ENCODE measurements around the gene PRKAB2.
"Not testable (repeated sequence)": the region's sequence is repeated elsewhere in the genome, so short reads cannot be mapped to it uniquely, and the experiment has no call there.

PRKAB2 gene

GRCh38 chr1:147171399-147172167, 687 bp downstream of the PRKAB2 start:
- DNase-seq = no peak

- DNase-seq = no peak
Measured at GRCh38 chr1:147169840-147170674, 2.2 kb downstream of the PRKAB2 start.

GRCh38 chr1:147169171-147169570, 3.1 kb downstream of the PRKAB2 start:
- DNase-seq = no peak

GRCh38 chr1:147168626-147169058, 3.6 kb downstream of the PRKAB2 start:
- no peak for DNase-seq

GRCh38 chr1:147167365-147167764, 4.9 kb downstream of the PRKAB2 start:
- DNase-seq = no peak

GRCh38 chr1:147163019-147163418, 9.3 kb downstream of the PRKAB2 start:
- no peak for DNase-seq

GRCh38 chr1:147162093-147162492, 10.2 kb downstream of the PRKAB2 start:
- no peak for DNase-seq

- DNase-seq = not testable (repeated sequence)
Measured at GRCh38 chr1:147157116-147157515, 15.2 kb downstream of the PRKAB2 start.

GRCh38 chr1:147156642-147157041, 15.6 kb downstream of the PRKAB2 start:
- DNase-seq = no peak

GRCh38 chr1:147152772-147153171, 19.5 kb downstream of the PRKAB2 start:
- DNase-seq = no peak

GRCh38 chr1:147151244-147151643, 21.0 kb downstream of the PRKAB2 start:
- no peak for DNase-seq

GRCh38 chr1:147142886-147143285, 29.4 kb downstream of the PRKAB2 start:
- DNase-seq = no peak

GRCh38 chr1:147130721-147131120, 41.5 kb downstream of the PRKAB2 start:
- not testable (repeated sequence) for DNase-seq

- DNase-seq = no peak
Measured at GRCh38 chr1:147129116-147129873, 43.0 kb downstream of the PRKAB2 start.

GRCh38 chr1:147124266-147124665, 48.0 kb downstream of the PRKAB2 start:
- DNase-seq = no peak

- DNase-seq = no peak
Measured at GRCh38 chr1:147117109-147117508, 55.2 kb downstream of the PRKAB2 start.

- DNase-seq = no peak
Measured at GRCh38 chr1:147115496-147115895, 56.8 kb downstream of the PRKAB2 start.

- not testable (repeated sequence) for DNase-seq
Measured at GRCh38 chr1:147115079-147115478, 57.2 kb downstream of the PRKAB2 start.

GRCh38 chr1:147114353-147114752, 57.9 kb downstream of the PRKAB2 start:
- not testable (repeated sequence) for DNase-seq

GRCh38 chr1:147111381-147112130, 60.7 kb downstream of the PRKAB2 start:
- no peak for DNase-seq

GRCh38 chr1:147110872-147111271, 61.4 kb downstream of the PRKAB2 start:
- no peak for DNase-seq

- DNase-seq = no peak
Measured at GRCh38 chr1:147110434-147110833, 61.8 kb downstream of the PRKAB2 start.

GRCh38 chr1:147109762-147110161, 62.5 kb downstream of the PRKAB2 start:
- no peak for DNase-seq

Data from NCI-H2227 treated with DMSO at 0.1 percent for 48 hours (cell line).